Esophagus squamous epithelium (tissue), 5 donors: ENCODE measurements around the gene ARF6. TPM values are rescaled to one million over a fixed set of nuclear protein-coding genes. Genes with fewer than 3 reads are reported as not detected.

Experiments
- DNase-seq: peaks from one replicate; lab custom pipeline; 2025; lab: John Stamatoyannopoulos, UW
- H3K27ac ChIP-seq, 4 donors: fragments of 200-600 bp; sonication (generic); one replicate each; pipeline ENCODE4 v1.5.1; 2016 to 2019; ENCODE audit warnings: mild to moderate bottlenecking in 1 of 4
- H3K27me3 ChIP-seq, 4 donors: fragments of 200-600 bp; sonication (generic); 1 replicate in 3 of 4; 2 replicates in 1 of 4; pipeline versions ENCODE4 v1.5.1 to v1.6.0; 2017 to 2021; ENCODE audit warnings: antibody characterized with exemption in 1 of 4
- H3K36me3 ChIP-seq, 3 donors: fragments of 200-600 bp; sonication (generic); one replicate each; pipeline ENCODE4 v1.5.1; 2016 to 2019
- H3K4me1 ChIP-seq, 3 donors: fragments of 200-600 bp; sonication (generic); one replicate each; pipeline ENCODE4 v1.5.1; 2017 to 2019
- H3K4me3 ChIP-seq, 4 donors: fragments of 200-600 bp; sonication (generic); 1 replicate in 3 of 4; 2 replicates in 1 of 4; pipeline ENCODE4 v1.5.1; 2016 to 2019; ENCODE audit warnings: mild to moderate bottlenecking in 2 of 4, moderate library complexity in 1 of 4
- H3K9me3 ChIP-seq, 3 donors: fragments of 200-600 bp; sonication (generic); one replicate each; pipeline ENCODE4 v1.5.1; 2016 to 2019
- POLR2A ChIP-seq, 4 donors: fragments of 450-650 bp; IDR thresholded peaks; one replicate each; pipeline ENCODE4 v1.6.1; 2017; ENCODE audit warnings: antibody characterized with exemption in 4 of 4, mild to moderate bottlenecking in 4 of 4, moderate library complexity in 3 of 4
- WGBS, 2 donors: methylation state at CpG; one replicate each; pipeline ENCODE4 v1.1.5; 2018; 5-methylcytosine and 5-hydroxymethylcytosine counted together
- intact Hi-C: fragments of 100-400 bp; cut with DNase I; formaldehyde crosslinking; loops from one replicate; pipeline ENCODE4 v1.15.0; 2022
- total RNA-seq, 4 donors: library from RNA; depleted of rRNA; stranded (reverse); fragments of >200 nt; gene quantifications; one replicate each; pipeline ENCODE4 v1.1.0, GENCODE V29; 2016
- TF ChIP-seq, protein P1 (sequence below), 6 experiments: fragments of 450-650 bp in 4 of 6; fragments of 200-600 bp in 2 of 6; sonication (generic) in 2 of 6; IDR thresholded peaks; one replicate each; pipeline ENCODE4 v1.5.1; 2016 to 2019; ENCODE audit warnings: antibody characterized with exemption in 6 of 6, mild to moderate bottlenecking in 4 of 6, moderate library complexity in 4 of 6
- donor health status: DM: yes; HTN: yes; CAD: no.

ARF6 gene
- total RNA-seq, 4 donors from 2014 or later: 109 to 156 (median 133) TPM

DNA sequence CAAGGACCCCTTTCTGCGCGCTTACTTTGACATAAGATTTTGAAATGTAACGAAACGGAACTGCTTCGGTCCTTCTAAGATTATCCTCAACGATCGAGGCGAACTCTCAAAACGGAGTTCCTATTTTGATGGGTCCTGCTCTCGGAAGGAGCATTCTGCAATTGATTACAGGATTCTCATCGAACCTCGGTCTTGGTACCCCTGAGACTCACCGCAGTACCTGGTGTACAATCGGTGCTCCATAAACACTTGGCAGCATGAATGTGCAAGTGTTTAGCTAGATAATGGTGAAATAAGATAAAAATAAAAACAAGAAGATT, 39.8 kb upstream of the ARF6 start:
- TF ChIP-seq, protein P1, sequence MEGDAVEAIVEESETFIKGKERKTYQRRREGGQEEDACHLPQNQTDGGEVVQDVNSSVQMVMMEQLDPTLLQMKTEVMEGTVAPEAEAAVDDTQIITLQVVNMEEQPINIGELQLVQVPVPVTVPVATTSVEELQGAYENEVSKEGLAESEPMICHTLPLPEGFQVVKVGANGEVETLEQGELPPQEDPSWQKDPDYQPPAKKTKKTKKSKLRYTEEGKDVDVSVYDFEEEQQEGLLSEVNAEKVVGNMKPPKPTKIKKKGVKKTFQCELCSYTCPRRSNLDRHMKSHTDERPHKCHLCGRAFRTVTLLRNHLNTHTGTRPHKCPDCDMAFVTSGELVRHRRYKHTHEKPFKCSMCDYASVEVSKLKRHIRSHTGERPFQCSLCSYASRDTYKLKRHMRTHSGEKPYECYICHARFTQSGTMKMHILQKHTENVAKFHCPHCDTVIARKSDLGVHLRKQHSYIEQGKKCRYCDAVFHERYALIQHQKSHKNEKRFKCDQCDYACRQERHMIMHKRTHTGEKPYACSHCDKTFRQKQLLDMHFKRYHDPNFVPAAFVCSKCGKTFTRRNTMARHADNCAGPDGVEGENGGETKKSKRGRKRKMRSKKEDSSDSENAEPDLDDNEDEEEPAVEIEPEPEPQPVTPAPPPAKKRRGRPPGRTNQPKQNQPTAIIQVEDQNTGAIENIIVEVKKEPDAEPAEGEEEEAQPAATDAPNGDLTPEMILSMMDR (IDR thresholded peaks at IDR 0.05): no peak
- TF ChIP-seq POLR2A (IDR thresholded peaks at IDR 0.05): no peak
- H3K9me3 ChIP-seq: no peaks in the 10 kb centered on the region
- H3K27ac ChIP-seq: peak overlapping the region; percentile 89 to 97 (median 93)
- peaks cover 10 to 44% (median 23%) of the 10 kb centered on the region in 3 donors for H3K4me1 ChIP-seq
- no peak for DNase-seq
- WGBS, 2 donors: 0 to 2% methylated on average over 1 to 6 of the region's 14 CpGs
- peak overlapping the region; percentile 54 to 90 (median 82) for H3K4me3 ChIP-seq
- no peaks in the 10 kb centered on the region for H3K27me3 ChIP-seq
- intact Hi-C loops: no loop called here
- peaks cover 0 to 28% (median 0%) of the 10 kb centered on the region in 3 donors for H3K36me3 ChIP-seq

DNA sequence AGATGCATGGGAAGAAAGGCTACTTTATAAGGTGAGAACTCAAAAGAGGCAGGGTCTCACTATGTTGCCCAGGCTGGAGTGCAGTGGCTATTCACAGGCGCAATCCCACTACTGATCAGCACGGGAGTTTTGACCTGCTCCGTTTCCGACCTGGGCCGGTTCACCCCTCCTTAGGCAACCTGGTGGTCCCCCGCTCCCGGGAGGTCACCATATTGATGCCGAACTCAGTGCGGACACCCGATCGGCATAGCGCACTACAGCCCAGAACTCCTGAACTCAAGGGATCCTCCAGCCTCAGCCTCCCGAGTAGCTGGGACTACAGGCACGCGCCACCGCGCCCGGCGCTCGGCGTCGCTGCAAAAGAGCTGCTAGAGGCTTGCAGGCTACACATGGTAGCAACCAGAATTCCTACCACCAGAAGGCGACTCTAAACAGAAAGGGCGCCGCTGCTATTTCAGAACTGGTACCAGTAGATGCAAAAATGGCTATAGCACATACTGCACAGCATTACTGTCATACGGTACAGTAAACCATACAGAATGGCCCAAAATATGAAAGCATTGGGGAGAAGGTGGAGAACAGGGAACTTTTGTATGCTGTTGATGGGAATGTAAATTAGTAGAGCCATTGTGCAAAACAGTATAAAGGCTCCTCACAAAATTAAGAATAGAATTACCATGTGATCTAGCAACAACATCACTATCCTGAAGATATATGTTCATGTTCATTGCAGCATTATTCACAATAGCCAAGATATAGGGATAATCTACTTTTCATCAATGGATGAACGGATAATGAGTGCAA, 39.1 kb upstream of the ARF6 start:
- intact Hi-C loops: no loop called here
- no peaks in the 10 kb centered on the region for H3K9me3 ChIP-seq
- H3K27me3 ChIP-seq: no peaks in the 10 kb centered on the region
- DNase-seq: peak; percentile 25
- H3K4me1 ChIP-seq: peaks cover 10 to 42% (median 23%) of the 10 kb centered on the region in 3 donors
- peaks cover 0 to 22% (median 0%) of the 10 kb centered on the region in 3 donors for H3K36me3 ChIP-seq
- H3K4me3 ChIP-seq: peak overlapping the region in 3 of 4 donors; percentile 76 to 90 (median 89)
- WGBS, 2 donors: 36 to 44% methylated on average over 3 to 12 of the region's 27 CpGs
- TF ChIP-seq, protein P1 (IDR thresholded peaks at IDR 0.05): peak; percentile 68 to 90 (median 82)
- TF ChIP-seq POLR2A (IDR thresholded peaks at IDR 0.05): no peak
- peak overlapping the region; percentile 89 to 97 (median 93) for H3K27ac ChIP-seq

DNA sequence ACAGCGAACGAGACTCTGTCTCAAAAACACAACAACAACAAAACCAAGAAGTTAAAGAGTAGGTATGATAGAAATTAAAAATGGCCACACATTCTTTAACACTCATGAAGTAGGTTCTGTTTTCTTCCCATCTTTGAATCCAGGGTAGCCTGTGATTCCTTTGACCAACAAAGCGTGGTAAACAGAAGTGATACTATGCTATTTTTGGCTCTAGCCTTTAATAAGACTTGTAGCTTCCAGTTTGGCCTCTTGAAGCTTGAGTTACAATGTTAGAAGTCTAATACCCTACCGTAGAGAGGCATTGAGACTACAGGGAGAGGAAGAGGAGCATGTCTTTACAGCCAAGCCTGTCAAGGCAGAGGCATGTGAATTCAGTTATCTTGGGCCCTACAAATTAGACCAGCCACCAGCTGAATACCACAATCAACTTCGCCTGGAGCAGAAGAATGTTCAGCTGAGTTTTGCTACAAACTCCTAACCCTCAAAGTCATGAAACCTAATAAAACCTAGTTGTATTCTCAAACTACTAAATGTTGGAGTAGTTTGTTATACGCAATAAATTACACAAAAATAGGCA, 35.4 kb upstream of the ARF6 start:
- Histone ChIP-seq H3K27me3 (no peaks in the 10 kb centered on the region), H3K27ac (peak overlapping the region in 1 of 4 donors; percentile 12), H3K4me3 (no peak overlapping the region), H3K36me3 (no peaks in the 10 kb centered on the region), H3K4me1 (peaks cover 0 to 28% (median 4%) of the 10 kb centered on the region in 3 donors), H3K9me3 (no peaks in the 10 kb centered on the region)
- intact Hi-C loops: no loop called here
- DNase-seq: no peak
- TF ChIP-seq POLR2A (IDR thresholded peaks at IDR 0.05): no peak
- TF ChIP-seq, protein P1 (IDR thresholded peaks at IDR 0.05): no peak
- WGBS, 2 donors: 85 to 88% methylated on average over 6 of the region's 6 CpGs

DNA sequence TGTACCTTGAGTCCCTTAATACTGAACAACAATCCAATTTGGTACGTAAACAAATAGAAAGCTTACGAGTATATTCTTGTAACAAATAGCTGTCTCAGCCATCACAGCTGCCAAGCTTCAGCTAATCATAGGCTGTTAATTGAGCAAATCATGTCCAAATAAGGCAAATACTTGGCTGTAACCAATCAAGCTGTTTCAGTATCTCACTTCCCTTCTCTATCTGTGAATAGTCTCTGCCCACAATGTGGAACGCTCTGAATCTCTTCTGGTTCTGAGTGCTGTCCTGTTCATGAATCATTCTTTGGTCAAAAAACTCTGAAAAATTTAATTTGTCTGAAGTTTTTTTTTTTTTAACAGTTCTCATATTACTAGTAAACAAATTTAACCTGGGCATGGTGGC, 34.5 kb upstream of the ARF6 start:
- WGBS, 2 donors: 76 to 79% methylated on average over 3 of the region's 3 CpGs
- H3K4me3 ChIP-seq: no peak overlapping the region
- TF ChIP-seq POLR2A (IDR thresholded peaks at IDR 0.05): no peak
- TF ChIP-seq, protein P1 (IDR thresholded peaks at IDR 0.05): no peak
- intact Hi-C loops: no loop called here
- no peak for DNase-seq
- H3K27me3 ChIP-seq: no peaks in the 10 kb centered on the region
- no peak overlapping the region for H3K27ac ChIP-seq
- peaks cover 0 to 26% (median under 1%) of the 10 kb centered on the region in 3 donors for H3K4me1 ChIP-seq
- no peaks in the 10 kb centered on the region for H3K36me3 ChIP-seq
- no peaks in the 10 kb centered on the region for H3K9me3 ChIP-seq
